IPS-NIHi11 (cell line): ENCODE data around the gene SLC35F1.
"Not testable (repeated sequence)": the region's sequence is repeated elsewhere in the genome, so short reads cannot be mapped to it uniquely, and the experiment has no call there.

Experiments used
- DNase-seq: peaks from one replicate; pipeline ENCODE4 v3.0.0; 2012; ENCODE audit warnings: mixed read lengths, low spot score

The SLC35F1 gene

DNA sequence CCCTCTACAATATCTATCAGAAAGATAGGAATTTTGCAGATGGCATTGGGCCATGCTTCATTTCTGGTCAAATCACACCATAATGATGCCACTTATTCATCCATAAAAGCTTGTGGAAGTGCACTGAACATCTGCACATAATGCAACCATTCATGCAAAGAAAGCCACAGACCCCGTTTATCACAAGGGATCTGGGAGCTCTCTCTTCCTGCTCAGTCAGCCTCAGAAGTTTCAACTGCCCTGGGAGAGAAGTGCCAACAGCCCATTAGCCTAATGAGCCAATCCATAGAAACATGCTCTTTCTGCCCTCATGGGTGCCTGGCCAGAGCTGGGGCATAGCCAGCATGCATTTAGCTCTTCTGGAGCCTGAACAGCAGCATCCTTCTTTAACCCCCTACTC lies 85.8 kb downstream of the SLC35F1 start:
- no peak for DNase-seq

- no peak for DNase-seq
Observed at GRCh38 chr6:118012944-118013343, 105.9 kb downstream of the SLC35F1 start.

- no peak for DNase-seq
Observed at GRCh38 chr6:118016532-118016931, 109.5 kb downstream of the SLC35F1 start.

GRCh38 chr6:118017301-118017848 lies 110.3 kb downstream of the SLC35F1 start:
- DNase-seq: no peak

- DNase-seq: no peak
Observed at GRCh38 chr6:118023771-118024170, 116.7 kb downstream of the SLC35F1 start.

- DNase-seq: no peak
Observed at GRCh38 chr6:118029967-118030366, 122.9 kb downstream of the SLC35F1 start.

GRCh38 chr6:118037479-118037878 lies 130.4 kb downstream of the SLC35F1 start:
- DNase-seq: not testable (repeated sequence)

DNA sequence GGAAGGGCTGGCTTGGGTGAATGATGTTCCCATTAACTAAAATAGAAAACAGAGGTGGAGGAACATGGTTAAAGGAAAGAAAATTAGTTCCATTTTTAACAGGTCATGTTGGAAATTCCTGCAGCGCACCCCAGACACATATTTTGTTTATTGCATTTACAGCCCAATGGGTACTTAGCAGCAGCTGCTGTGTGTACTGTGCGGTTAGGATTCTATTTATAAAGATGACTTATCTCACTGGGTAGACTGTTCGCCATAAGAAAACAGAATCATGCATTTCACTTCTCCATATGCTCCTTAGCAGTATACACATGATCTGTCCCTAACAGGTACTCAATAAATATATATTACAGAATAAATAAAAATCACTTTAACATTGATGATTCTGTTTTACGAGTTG lies 135.8 kb downstream of the SLC35F1 start:
- no peak for DNase-seq

GRCh38 chr6:118044275-118044674 lies 137.2 kb downstream of the SLC35F1 start:
- DNase-seq: no peak

GRCh38 chr6:118054082-118054481 lies 147.0 kb downstream of the SLC35F1 start:
- DNase-seq: no peak

DNA sequence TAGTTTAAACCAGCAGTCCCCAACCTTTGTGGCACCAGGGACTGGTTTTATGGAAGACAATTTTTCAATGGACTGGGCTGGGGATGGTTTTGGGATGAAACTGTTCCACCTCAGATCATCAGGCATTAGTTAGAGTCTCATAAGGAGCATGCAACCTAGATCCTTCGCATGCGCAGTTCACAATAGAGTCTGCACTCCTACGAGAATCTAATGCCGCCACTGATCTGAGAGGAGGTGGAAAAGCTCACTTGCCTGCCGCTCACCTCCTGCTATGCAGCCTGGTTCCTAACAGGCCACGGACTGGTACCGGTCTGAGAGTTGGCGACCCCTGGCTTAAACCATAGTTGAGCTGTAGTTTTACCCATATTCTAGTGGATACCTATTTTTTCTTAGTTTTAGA lies 154.6 kb downstream of the SLC35F1 start:
- DNase-seq: no peak

- DNase-seq: peak; percentile 46
Observed at GRCh38 chr6:118080547-118080946, 173.5 kb downstream of the SLC35F1 start.

DNA sequence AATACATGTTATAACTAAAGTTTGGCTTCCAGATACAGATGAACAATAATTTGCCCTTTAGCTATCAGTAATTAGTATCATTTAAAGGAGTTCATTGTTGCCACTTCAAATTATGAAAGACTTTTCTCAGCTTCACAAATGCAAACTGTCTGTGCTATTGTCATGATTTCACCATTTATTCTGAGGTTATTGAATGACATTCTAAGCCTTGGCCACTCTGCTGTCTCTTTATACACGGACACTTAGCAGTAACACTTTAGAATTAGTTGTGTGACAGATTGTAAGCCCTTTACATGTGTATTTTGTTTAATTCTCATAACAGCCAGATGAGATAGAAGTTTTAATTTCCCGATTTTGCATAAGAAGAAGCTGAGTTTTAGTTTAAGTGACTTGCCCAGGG lies 176.6 kb downstream of the SLC35F1 start:
- no peak for DNase-seq

GRCh38 chr6:118085665-118086064 lies 178.6 kb downstream of the SLC35F1 start:
- DNase-seq: no peak

GRCh38 chr6:118086159-118086558 lies 179.1 kb downstream of the SLC35F1 start:
- DNase-seq: no peak

- DNase-seq: no peak
Observed at GRCh38 chr6:118092086-118092485, 185.0 kb downstream of the SLC35F1 start.

DNA sequence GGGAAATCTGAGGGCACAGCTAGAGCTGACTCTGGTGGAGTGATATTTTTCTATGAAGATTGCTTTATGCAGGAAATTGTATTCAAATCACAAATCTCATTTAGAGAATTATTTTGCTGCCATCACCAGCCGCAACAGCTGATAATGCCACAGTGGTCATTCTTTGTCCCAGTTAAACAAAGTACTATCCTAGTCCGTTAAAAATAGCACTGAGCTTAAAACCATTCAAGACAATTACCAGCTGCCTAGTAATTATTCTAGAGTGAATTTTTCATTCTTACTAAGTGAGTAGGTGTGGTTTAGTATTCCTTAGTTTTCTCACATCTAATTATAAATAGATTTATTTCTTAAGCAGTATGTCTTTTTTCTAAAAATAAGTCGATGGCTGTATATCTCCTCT lies 190.5 kb downstream of the SLC35F1 start:
- no peak for DNase-seq

DNA sequence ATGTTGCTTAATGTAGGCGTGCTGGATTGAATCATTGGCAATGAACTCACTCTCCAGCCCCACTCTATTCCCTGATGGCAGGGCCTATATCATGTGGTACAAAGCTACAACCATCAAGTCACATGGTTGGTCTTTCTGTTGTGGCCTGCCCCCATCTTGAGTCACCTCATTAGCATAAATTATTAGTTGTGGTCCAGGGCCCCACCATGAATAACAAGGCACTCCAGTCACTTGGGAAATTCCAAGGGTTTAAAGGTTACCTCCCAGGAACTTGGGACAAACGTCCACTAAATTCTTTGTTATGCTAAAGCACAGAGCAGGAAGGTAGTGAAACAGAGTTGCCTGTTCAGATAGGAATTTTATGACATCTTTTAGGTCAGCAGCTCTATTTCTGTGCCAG lies 193.7 kb downstream of the SLC35F1 start:
- DNase-seq: no peak

GRCh38 chr6:118101220-118101619 lies 194.2 kb downstream of the SLC35F1 start:
- no peak for DNase-seq

DNA sequence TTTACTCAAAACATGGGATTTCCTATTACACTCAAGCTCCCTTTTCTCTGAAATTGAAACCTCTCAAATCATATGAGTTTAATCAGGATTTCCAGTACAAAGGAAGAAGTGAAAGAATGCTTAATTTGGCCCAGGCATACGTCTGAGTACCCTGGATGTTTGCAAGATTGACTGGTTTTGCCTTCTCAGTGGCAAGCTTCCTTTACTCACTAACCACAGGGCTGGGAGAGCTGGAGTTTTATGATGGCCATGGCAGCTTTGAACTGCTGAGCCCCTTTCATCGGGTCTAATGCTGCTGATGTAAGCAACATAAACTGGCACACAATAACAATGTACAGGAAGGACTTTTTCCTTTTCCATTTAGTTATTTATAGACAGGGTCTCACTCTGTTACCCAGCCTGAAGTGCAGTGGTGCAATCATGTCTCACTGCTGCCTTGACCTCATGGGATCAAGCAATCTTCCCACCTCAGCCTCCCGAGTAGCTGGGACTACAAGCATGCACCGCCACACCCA lies 194.8 kb downstream of the SLC35F1 start:
- no peak for DNase-seq

- no peak for DNase-seq
Observed at GRCh38 chr6:118102401-118102800, 195.3 kb downstream of the SLC35F1 start.

- no peak for DNase-seq
Observed at GRCh38 chr6:118103381-118104146, 196.5 kb downstream of the SLC35F1 start.

DNA sequence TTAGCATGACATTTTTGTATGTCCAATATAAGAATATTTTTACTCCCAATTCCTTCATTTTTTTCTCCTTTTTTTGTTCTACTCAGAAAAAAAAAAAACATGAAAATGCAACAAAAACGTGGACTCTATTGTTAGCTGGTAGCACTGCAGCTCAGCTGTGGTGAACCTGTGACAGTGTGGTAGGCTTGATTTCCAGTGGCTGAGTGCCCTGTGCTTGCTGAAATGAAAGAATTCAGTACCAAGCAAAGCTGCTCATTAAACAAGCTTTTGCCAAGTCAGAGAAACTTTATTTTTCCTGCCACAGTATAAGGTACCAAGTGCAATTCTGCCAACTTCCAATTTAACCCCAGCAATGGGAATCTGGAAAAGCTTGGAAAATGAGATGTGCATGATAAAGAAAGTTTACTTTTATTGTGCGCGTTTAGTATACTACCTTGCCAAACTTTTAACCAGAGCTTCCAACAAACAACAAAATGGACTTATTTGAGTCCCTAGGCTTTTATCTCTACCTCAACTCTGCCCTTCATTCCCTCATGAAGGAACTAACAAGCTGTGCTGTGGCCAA lies 215.2 kb downstream of the SLC35F1 start:
- DNase-seq: no peak
